GM18498 (cell line): ENCODE results near the gene CD48.
A peak's percentile ranks its signal among the peaks of the same experiment; 100 is the strongest.
"Not testable (repeated sequence)": the region's sequence is repeated elsewhere in the genome, so short reads cannot be mapped to it uniquely, and the experiment has no call there.

ENCODE experiments used
- ATAC-seq: cut with Tn5 transposase; IDR thresholded peaks from one replicate; pipeline ENCODE4 v1.9.1; 2021; ENCODE audit warnings: mild to moderate bottlenecking, moderate library complexity; ENCODE audit not compliant: unreplicated experiment

CD48 gene

GRCh38 chr1:160742428-160743127 lies 31.0 kb upstream of the CD48 start:
- ATAC-seq, result no peak

- ATAC-seq, result no peak
Observed at GRCh38 chr1:160741612-160742348, 30.2 kb upstream of the CD48 start.

GRCh38 chr1:160741092-160741501 lies 29.5 kb upstream of the CD48 start:
- ATAC-seq, result no peak

GRCh38 chr1:160740133-160740688 lies 28.6 kb upstream of the CD48 start:
- no peak for ATAC-seq

GRCh38 chr1:160739098-160739511 lies 27.5 kb upstream of the CD48 start, which contains the start of gene SLAMF7:
Gene SLAMF7, plus strand, starts transcription at chr1:160739247. Its CDS starts 55 bp downstream, at chr1:160739302.
- ATAC-seq, result peak; percentile 64

GRCh38 chr1:160738271-160738670 lies 26.6 kb upstream of the CD48 start:
- no peak for ATAC-seq

GRCh38 chr1:160734301-160734700 lies 22.7 kb upstream of the CD48 start:
- no peak for ATAC-seq

GRCh38 chr1:160733898-160734297 lies 22.3 kb upstream of the CD48 start:
- no peak for ATAC-seq

- no peak for ATAC-seq
Observed at GRCh38 chr1:160731990-160732389, 20.4 kb upstream of the CD48 start.

GRCh38 chr1:160731564-160731963 lies 19.9 kb upstream of the CD48 start:
- ATAC-seq, result not testable (repeated sequence)

- ATAC-seq, result no peak
Observed at GRCh38 chr1:160727316-160727640, 15.7 kb upstream of the CD48 start.

- peak; percentile 62 for ATAC-seq
Observed at GRCh38 chr1:160726498-160727315, 15.1 kb upstream of the CD48 start.

GRCh38 chr1:160726114-160726497 lies 14.5 kb upstream of the CD48 start:
- peak; percentile 31 for ATAC-seq

GRCh38 chr1:160724465-160725242 lies 13.0 kb upstream of the CD48 start:
- no peak for ATAC-seq

GRCh38 chr1:160723332-160723731 lies 11.7 kb upstream of the CD48 start:
- ATAC-seq, result no peak

- ATAC-seq, result no peak
Observed at GRCh38 chr1:160722726-160723125, 11.1 kb upstream of the CD48 start.

GRCh38 chr1:160721473-160721872 lies 9.9 kb upstream of the CD48 start:
- no peak for ATAC-seq

- ATAC-seq, result no peak
Observed at GRCh38 chr1:160720356-160721085, 8.9 kb upstream of the CD48 start.

- no peak for ATAC-seq
Observed at GRCh38 chr1:160718210-160718609, 6.6 kb upstream of the CD48 start.

- ATAC-seq, result no peak
Observed at GRCh38 chr1:160717306-160717705, 5.7 kb upstream of the CD48 start.
